ENCODE results near the gene BCAS1.

DNA sequence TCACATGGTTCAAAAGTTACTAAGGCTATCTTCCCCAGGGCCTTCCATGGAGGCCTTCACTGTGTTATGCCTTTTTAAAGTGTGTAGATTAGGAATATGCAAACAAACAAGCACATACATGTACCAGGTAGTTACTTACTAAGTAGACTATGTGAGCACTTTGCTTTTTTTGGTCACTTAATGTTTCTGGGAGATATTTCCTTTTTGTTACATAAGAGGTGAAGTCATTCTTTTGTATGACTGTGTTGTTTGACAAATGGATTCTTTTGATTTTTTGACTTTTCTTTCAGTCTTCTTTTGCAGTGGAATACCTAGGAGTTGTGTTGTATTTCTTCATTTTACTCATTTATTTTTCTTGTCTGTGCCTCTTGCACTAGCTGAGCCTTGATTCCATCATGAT lies 39.6 kb upstream of the BCAS1 start:
- TF ChIP-seq EZH2 (IDR thresholded peaks at IDR 0.05; ENCODE audit: borderline replicate concordance, low read length): no peak
- TF ChIP-seq, protein P1, sequence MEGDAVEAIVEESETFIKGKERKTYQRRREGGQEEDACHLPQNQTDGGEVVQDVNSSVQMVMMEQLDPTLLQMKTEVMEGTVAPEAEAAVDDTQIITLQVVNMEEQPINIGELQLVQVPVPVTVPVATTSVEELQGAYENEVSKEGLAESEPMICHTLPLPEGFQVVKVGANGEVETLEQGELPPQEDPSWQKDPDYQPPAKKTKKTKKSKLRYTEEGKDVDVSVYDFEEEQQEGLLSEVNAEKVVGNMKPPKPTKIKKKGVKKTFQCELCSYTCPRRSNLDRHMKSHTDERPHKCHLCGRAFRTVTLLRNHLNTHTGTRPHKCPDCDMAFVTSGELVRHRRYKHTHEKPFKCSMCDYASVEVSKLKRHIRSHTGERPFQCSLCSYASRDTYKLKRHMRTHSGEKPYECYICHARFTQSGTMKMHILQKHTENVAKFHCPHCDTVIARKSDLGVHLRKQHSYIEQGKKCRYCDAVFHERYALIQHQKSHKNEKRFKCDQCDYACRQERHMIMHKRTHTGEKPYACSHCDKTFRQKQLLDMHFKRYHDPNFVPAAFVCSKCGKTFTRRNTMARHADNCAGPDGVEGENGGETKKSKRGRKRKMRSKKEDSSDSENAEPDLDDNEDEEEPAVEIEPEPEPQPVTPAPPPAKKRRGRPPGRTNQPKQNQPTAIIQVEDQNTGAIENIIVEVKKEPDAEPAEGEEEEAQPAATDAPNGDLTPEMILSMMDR (IDR thresholded peaks at IDR 0.05; ENCODE audit: low read length): no peak
